IMR-90 (cell line): ENCODE measurements around the gene NUBP2.

Experiments used
- BHLHE40 ChIP-seq: fragments of 150-350 bp; IDR thresholded peaks from 2 replicates; pipeline ENCODE4 v1.6.1; 2016; ENCODE audit warnings: mild to moderate bottlenecking, low read depth, low read length
- CEBPB ChIP-seq: IDR thresholded peaks from 2 replicates; pipeline ENCODE4 v1.6.1; 2012; ENCODE audit warnings: low read depth, low read length, improper control_type of control experiment
- FOS ChIP-seq: fragments of 150-350 bp; IDR thresholded peaks from 2 replicates; pipeline ENCODE4 v1.6.1; 2016; ENCODE audit warnings: low read depth, low read length
- MAFK ChIP-seq: IDR thresholded peaks from 2 replicates; pipeline ENCODE4 v1.6.1; 2012; ENCODE audit warnings: low read depth, low read length, improper control_type of control experiment
- MAZ ChIP-seq: IDR thresholded peaks from 2 replicates; pipeline ENCODE4 v1.6.1; 2012; ENCODE audit warnings: low read depth, mild to moderate bottlenecking, low read length, improper control_type of control experiment, moderate library complexity, borderline replicate concordance
- MXI1 ChIP-seq: IDR thresholded peaks from 2 replicates; pipeline ENCODE4 v1.6.1; 2012; ENCODE audit warnings: low read depth, mild to moderate bottlenecking, low read length, moderate library complexity, borderline replicate concordance
- POLR2A ChIP-seq: IDR thresholded peaks from 2 replicates; pipeline ENCODE4 v1.6.1; 2012; ENCODE audit warnings: mild to moderate bottlenecking, low read depth, low read length
- RAD21 ChIP-seq: IDR thresholded peaks from 2 replicates; pipeline ENCODE4 v1.6.1; 2012; ENCODE audit warnings: low read length, improper control_type of control experiment
- RCOR1 ChIP-seq: IDR thresholded peaks from 2 replicates; pipeline ENCODE4 v1.6.1; 2012; ENCODE audit warnings: mild to moderate bottlenecking, low read length, improper control_type of control experiment; ENCODE audit not compliant: insufficient replicate concordance
- SMC3 ChIP-seq: fragments of 150-350 bp; IDR thresholded peaks from 2 replicates; pipeline ENCODE4 v1.6.1; 2016; ENCODE audit warnings: low read depth, mild to moderate bottlenecking, antibody characterized with exemption, low read length, moderate library complexity
- TF ChIP-seq, protein P1 (sequence below): conservative IDR thresholded peaks from 2 replicates; pipeline ENCODE4 v1.5.1; 2012; ENCODE audit warnings: mild to moderate bottlenecking, low read depth, low read length, improper control_type of control experiment
- TF ChIP-seq, protein P2 (sequence below): fragments of 150-350 bp; IDR thresholded peaks from 2 replicates; pipeline ENCODE4 v1.6.1; 2017; ENCODE audit warnings: mild to moderate bottlenecking, antibody characterized with exemption, low read length, low read depth

DNA sequence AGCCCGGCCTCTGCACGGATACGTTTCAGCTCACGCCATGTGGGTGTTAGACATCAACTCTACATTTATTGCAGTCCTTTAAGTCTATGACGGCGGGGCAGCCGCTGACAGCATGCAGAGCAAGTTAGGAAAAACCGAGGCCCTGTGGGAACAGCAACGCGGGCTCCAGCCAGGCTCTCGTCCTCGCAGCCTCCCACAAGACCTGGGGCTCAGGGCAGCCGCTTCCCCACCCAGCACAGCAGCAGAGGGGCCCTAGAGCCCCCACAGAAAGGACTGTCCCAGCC is 6.1 kb upstream of the NUBP2 start:
- TF ChIP-seq, protein P1, sequence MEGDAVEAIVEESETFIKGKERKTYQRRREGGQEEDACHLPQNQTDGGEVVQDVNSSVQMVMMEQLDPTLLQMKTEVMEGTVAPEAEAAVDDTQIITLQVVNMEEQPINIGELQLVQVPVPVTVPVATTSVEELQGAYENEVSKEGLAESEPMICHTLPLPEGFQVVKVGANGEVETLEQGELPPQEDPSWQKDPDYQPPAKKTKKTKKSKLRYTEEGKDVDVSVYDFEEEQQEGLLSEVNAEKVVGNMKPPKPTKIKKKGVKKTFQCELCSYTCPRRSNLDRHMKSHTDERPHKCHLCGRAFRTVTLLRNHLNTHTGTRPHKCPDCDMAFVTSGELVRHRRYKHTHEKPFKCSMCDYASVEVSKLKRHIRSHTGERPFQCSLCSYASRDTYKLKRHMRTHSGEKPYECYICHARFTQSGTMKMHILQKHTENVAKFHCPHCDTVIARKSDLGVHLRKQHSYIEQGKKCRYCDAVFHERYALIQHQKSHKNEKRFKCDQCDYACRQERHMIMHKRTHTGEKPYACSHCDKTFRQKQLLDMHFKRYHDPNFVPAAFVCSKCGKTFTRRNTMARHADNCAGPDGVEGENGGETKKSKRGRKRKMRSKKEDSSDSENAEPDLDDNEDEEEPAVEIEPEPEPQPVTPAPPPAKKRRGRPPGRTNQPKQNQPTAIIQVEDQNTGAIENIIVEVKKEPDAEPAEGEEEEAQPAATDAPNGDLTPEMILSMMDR: no peak
- TF ChIP-seq POLR2A (no peak), MAZ (no peak), MXI1 (no peak), FOS (no peak), RCOR1 (no peak), CEBPB (no peak), MAFK (no peak), RAD21 (no peak), SMC3 (no peak), BHLHE40 (no peak)
- TF ChIP-seq, protein P2, sequence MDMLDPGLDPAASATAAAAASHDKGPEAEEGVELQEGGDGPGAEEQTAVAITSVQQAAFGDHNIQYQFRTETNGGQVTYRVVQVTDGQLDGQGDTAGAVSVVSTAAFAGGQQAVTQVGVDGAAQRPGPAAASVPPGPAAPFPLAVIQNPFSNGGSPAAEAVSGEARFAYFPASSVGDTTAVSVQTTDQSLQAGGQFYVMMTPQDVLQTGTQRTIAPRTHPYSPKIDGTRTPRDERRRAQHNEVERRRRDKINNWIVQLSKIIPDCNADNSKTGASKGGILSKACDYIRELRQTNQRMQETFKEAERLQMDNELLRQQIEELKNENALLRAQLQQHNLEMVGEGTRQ: no peak
